ENCODE data around the gene PTX4. TPM values are rescaled to one million over a fixed set of nuclear protein-coding genes. Genes with fewer than 3 reads are reported as not detected.

PTX4 gene
- total RNA-seq, 1 experiment from 2014 or later, result not detected

DNA sequence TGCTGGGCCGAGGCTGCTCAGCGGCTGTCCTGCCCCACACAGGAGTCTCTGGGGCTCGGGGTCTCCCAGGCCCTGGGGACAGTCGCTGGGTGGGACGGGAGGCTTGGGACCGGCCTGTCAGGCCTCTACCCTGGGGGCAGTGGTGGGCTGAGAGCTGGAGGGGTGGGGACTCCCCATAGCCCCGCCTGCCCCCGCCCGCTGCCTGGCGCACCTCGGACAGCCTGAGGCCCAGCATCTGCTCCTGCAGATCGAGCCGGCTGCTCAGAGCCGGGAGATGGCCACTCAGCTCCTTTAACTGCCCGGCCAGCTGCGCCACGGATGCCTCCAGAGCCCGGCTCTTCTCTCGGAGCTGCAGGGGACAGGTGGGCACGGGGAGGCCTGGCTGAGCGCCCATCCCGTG lies 51.1 kb downstream of the PTX4 start:
- Histone ChIP-seq H3K23ac (ENCODE audit: insufficient read length, low read depth, low read length) (no peak overlapping the region), H3K27me3 (ENCODE audit: insufficient read depth, low read length) (no peaks in the 10 kb centered on the region), H3K9me3 (ENCODE audit: control insufficient read depth, low read depth, low read length) (no peaks in the 10 kb centered on the region), H4K20me1 (ENCODE audit: control insufficient read depth, insufficient read depth, insufficient read length) (no peaks in the 10 kb centered on the region), H3K9ac (ENCODE audit: extremely low read depth, insufficient read length, low read length) (no peak overlapping the region), H3K27ac (ENCODE audit: insufficient read length, low read depth, low read length) (no peak overlapping the region), H3K79me2 (ENCODE audit: insufficient read depth, low read length) (no peaks in the 10 kb centered on the region), H2AK5ac (ENCODE audit: insufficient read length, low read length) (no peak overlapping the region), H3K79me1 (ENCODE audit: insufficient read depth, low read depth, low read length, poor library complexity, severe bottlenecking) (no peaks in the 10 kb centered on the region), H2BK120ac (ENCODE audit: low read depth, low read length, poor library complexity, severe bottlenecking) (no peak overlapping the region), H3K4ac (ENCODE audit: low read depth, low read length) (no peak overlapping the region), H3K4me2 (ENCODE audit: insufficient read depth, insufficient read length, low read length) (no peak overlapping the region), H3T11ph (ENCODE audit: low read length) (no peak overlapping the region), H3K23me2 (ENCODE audit: insufficient read length, low read depth, low read length, poor library complexity, severe bottlenecking) (no peaks in the 10 kb centered on the region), H2AFZ (ENCODE audit: low read length) (no peak overlapping the region), H2BK15ac (ENCODE audit: low read depth, low read length) (no peak overlapping the region), H2BK20ac (ENCODE audit: low read depth, low read length, poor library complexity, severe bottlenecking) (no peak overlapping the region), H4K5ac (ENCODE audit: insufficient read length, low read depth, low read length) (no peak overlapping the region), H2BK12ac (ENCODE audit: insufficient read length, low read depth, low read length) (no peak overlapping the region), H2BK5ac (ENCODE audit: insufficient read length, low read length) (no peak overlapping the region), H3K14ac (ENCODE audit: insufficient read depth, low read length) (no peak overlapping the region), H4K91ac (ENCODE audit: insufficient read length, low read depth, low read length) (no peak overlapping the region), H3K18ac (ENCODE audit: insufficient read length, low read depth, low read length) (no peak overlapping the region), H3K56ac (ENCODE audit: insufficient read length, low read depth, low read length) (no peak overlapping the region), H4K8ac (replicated peaks; ENCODE audit: insufficient read length, low read depth, low read length) (no peak overlapping the region), H3K4me1 (ENCODE audit: insufficient read depth, low read length) (no peaks in the 10 kb centered on the region)
- no peaks in the 10 kb centered on the region for H3K9me3 Mint-ChIP-seq
- no peak for DNase-seq
- H3K27ac Mint-ChIP-seq, result no peak overlapping the region
- H3K4me1 Mint-ChIP-seq, result no peaks in the 10 kb centered on the region; a peak in 1 of 4 replicates
- no CpG with 5 or more reads among the region's 22 CpGs for WGBS (ENCODE audit: extremely low coverage, insufficient read length, low lambda C conversion rate)
- TF ChIP-seq, protein P1, sequence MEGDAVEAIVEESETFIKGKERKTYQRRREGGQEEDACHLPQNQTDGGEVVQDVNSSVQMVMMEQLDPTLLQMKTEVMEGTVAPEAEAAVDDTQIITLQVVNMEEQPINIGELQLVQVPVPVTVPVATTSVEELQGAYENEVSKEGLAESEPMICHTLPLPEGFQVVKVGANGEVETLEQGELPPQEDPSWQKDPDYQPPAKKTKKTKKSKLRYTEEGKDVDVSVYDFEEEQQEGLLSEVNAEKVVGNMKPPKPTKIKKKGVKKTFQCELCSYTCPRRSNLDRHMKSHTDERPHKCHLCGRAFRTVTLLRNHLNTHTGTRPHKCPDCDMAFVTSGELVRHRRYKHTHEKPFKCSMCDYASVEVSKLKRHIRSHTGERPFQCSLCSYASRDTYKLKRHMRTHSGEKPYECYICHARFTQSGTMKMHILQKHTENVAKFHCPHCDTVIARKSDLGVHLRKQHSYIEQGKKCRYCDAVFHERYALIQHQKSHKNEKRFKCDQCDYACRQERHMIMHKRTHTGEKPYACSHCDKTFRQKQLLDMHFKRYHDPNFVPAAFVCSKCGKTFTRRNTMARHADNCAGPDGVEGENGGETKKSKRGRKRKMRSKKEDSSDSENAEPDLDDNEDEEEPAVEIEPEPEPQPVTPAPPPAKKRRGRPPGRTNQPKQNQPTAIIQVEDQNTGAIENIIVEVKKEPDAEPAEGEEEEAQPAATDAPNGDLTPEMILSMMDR (conservative IDR thresholded peaks at IDR 0.05), result no peak
- H3K27me3 Mint-ChIP-seq (ENCODE audit: low read depth), result no peaks in the 10 kb centered on the region
- no peak overlapping the region for H3K4me3 Mint-ChIP-seq
- H3K36me3 Mint-ChIP-seq (ENCODE audit: insufficient read depth in 1 of 3, low read depth in 3 of 3), result no peaks in the 10 kb centered on the region

Data from H9 (cell line).